ENCODE results near the gene GRHL1.

The GRHL1 gene

DNA sequence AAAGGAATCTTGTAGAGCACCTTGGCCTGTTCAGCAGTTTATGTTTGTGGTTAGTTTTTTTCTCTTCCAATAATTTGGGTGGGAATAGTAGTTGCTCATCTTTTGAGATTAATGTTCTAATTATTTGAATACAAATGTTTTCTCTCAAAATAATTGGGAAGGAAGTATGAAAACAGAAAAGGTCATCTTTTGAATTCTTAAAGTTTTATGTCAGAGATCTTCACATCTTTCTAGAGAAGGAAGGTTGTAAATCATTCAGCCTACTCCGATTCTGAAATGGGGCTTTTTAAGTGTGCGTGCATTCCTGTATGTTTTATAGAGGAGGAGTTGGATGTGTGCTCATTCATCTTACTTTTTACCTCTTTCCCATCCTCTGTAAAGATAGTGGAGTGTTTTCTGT is 29.0 kb downstream of the GRHL1 start:
- Histone ChIP-seq H3K27ac (ENCODE audit: low read depth, low read length) (no peak overlapping the region), H3K4me3 (ENCODE audit: low read depth in 1 of 5, low read length in 5 of 5) (no peak overlapping the region), H3K9me3 (ENCODE audit: control insufficient read depth in 5 of 5, low read length in 5 of 5) (no peaks in the 10 kb centered on the region), H3K4me1 (ENCODE audit: control insufficient read depth in 5 of 5, insufficient read depth in 5 of 5, low read length in 5 of 5) (peaks cover 0 to 42% (median 27%) of the 10 kb centered on the region in 5 donors), H3K9ac (ENCODE audit: low read length in 5 of 5) (no peak overlapping the region), H3K36me3 (ENCODE audit: control insufficient read depth in 5 of 5, insufficient read depth in 5 of 5, low read length in 5 of 5) (no peaks in the 10 kb centered on the region), H3K27me3 (ENCODE audit: control insufficient read depth in 5 of 5, insufficient read depth in 4 of 5, low read length in 5 of 5) (no peaks in the 10 kb centered on the region)

DNA sequence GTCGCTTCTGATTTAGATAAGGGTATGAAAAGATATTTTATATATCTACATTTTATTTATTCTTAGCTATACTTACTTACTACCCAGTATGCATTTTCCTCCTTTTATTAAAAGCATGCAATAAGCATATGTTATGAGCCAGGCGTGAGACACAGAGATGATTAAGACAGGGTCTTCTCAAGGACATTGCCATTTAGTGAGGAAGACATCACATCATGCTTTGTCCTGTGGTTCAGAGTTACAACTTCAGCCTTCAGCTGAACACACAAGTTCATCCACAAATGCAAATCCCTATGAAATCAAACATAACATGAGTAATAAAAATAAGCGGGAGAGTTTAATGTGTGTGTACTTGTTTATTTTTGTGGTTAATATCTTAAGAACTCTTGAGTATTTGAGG is 30.2 kb downstream of the GRHL1 start:
- Histone ChIP-seq H3K36me3 (ENCODE audit: control insufficient read depth in 5 of 5, insufficient read depth in 5 of 5, low read length in 5 of 5) (no peaks in the 10 kb centered on the region), H3K4me3 (ENCODE audit: low read depth in 1 of 5, low read length in 5 of 5) (no peak overlapping the region), H3K4me1 (ENCODE audit: control insufficient read depth in 5 of 5, insufficient read depth in 5 of 5, low read length in 5 of 5) (peaks cover 0 to 39% (median 20%) of the 10 kb centered on the region in 5 donors), H3K27ac (ENCODE audit: low read depth, low read length) (no peak overlapping the region), H3K27me3 (ENCODE audit: control insufficient read depth in 5 of 5, insufficient read depth in 4 of 5, low read length in 5 of 5) (no peaks in the 10 kb centered on the region), H3K9me3 (ENCODE audit: control insufficient read depth in 5 of 5, low read length in 5 of 5) (no peaks in the 10 kb centered on the region), H3K9ac (ENCODE audit: low read length in 5 of 5) (no peak overlapping the region)

DNA sequence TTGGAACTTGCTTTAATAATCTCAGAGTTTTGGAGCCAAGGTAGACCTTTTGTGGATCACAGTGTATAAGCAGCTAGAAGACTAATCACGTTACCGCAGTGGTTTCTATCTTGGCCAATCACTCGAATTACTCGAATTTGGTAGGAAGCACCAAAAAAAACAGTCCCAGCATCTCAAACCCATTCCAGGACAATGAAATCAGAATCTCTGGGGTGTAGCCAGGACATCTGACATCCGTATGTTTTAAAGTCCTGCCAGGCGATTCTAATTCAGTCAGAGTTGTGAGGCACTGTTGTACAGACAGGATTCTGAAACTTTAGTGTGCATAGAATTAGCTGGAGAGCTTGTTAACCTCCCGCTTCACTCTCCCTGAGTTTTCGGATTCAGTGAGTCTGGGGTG is 30.8 kb downstream of the GRHL1 start:
- peak overlapping the region in 2 of 5 donors; percentile 5 to 61 for H3K9ac ChIP-seq (ENCODE audit: low read length in 5 of 5)
- peaks cover 0 to 37% (median 20%) of the 10 kb centered on the region in 5 donors for H3K4me1 ChIP-seq (ENCODE audit: control insufficient read depth in 5 of 5, insufficient read depth in 5 of 5, low read length in 5 of 5)
- H3K27ac ChIP-seq (ENCODE audit: low read depth, low read length), result peak overlapping the region; percentile 54
- peaks cover 0 to 5% (median under 1%) of the 10 kb centered on the region in 5 donors for H3K36me3 ChIP-seq (ENCODE audit: control insufficient read depth in 5 of 5, insufficient read depth in 5 of 5, low read length in 5 of 5)
- H3K27me3 ChIP-seq (ENCODE audit: control insufficient read depth in 5 of 5, insufficient read depth in 4 of 5, low read length in 5 of 5), result no peaks in the 10 kb centered on the region
- H3K9me3 ChIP-seq (ENCODE audit: control insufficient read depth in 5 of 5, low read length in 5 of 5), result no peaks in the 10 kb centered on the region
- no peak overlapping the region for H3K4me3 ChIP-seq (ENCODE audit: low read depth in 1 of 5, low read length in 5 of 5)

DNA sequence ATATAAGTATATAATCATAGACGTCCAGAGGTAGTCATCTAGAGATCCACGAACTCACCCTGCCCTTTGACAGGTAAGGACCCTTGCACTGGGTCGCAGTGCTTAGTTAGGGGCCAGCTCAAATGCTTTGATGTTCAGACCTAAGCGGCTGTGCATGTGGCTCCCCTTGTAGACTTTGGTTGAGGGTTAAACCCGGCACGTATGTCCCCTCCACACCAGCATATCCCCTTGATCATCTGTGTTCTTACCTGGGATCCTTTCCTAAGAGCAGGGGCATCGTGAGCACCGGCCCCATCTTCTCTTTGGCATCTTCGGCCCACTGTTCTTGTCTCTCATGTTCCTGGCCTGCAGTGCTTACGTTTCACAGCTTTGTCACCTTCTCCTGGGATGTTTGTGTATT is 31.4 kb downstream of the GRHL1 start:
- Histone ChIP-seq H3K4me3 (ENCODE audit: low read depth in 1 of 5, low read length in 5 of 5) (no peak overlapping the region), H3K36me3 (ENCODE audit: control insufficient read depth in 5 of 5, insufficient read depth in 5 of 5, low read length in 5 of 5) (peaks cover 0 to 10% (median 4%) of the 10 kb centered on the region in 5 donors), H3K27ac (ENCODE audit: low read depth, low read length) (peak overlapping the region; percentile 54), H3K4me1 (ENCODE audit: control insufficient read depth in 5 of 5, insufficient read depth in 5 of 5, low read length in 5 of 5) (peaks cover 0 to 37% (median 20%) of the 10 kb centered on the region in 5 donors), H3K27me3 (ENCODE audit: control insufficient read depth in 5 of 5, insufficient read depth in 4 of 5, low read length in 5 of 5) (no peaks in the 10 kb centered on the region), H3K9ac (ENCODE audit: low read length in 5 of 5) (peak overlapping the region in 2 of 5 donors; percentile 13 to 61), H3K9me3 (ENCODE audit: control insufficient read depth in 5 of 5, low read length in 5 of 5) (no peaks in the 10 kb centered on the region)

DNA sequence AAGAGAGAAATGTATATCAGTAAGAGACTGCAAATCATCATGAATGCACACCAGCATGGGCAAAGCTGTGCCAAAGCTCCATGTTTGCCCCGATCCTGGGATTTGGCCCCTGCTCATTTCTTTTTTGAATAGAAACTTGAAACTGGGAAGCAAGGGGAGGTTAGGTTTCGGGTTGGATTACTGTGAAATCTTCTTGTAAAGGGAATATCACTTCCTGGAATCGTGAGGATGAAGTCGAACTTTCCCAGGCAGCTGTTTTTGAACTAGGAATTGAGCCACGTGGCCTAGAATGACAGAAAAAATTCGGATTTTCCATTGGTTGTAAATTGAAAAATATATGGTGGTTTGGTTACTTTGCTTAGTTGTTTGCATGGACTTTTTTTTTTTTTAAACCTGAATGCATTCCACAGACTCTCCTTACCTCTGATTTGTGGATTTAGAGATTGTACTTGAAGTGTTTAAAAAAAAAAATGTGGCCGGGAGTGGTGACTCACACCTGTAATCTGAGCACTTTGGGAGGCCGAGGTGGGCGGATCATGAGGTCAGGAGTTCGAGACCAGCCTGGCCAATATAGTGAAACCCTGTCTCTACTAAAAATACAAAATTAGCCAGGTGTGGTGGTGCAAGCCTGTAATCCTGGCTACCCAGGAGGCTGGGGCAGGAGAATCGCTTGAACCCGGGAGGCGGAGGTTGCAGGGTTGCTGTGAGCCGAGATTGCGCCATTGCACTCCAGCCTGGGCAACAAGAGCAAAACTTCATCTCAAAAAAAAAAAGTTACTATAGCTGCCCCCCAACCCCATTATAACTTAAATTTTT is 32.1 kb downstream of the GRHL1 start:
- Histone ChIP-seq H3K27ac (ENCODE audit: low read depth, low read length) (peak overlapping the region; percentile 54), H3K9me3 (ENCODE audit: control insufficient read depth in 5 of 5, low read length in 5 of 5) (no peaks in the 10 kb centered on the region), H3K36me3 (ENCODE audit: control insufficient read depth in 5 of 5, insufficient read depth in 5 of 5, low read length in 5 of 5) (peaks cover 0 to 10% (median 4%) of the 10 kb centered on the region in 5 donors), H3K4me1 (ENCODE audit: control insufficient read depth in 5 of 5, insufficient read depth in 5 of 5, low read length in 5 of 5) (peaks cover 0 to 37% (median 20%) of the 10 kb centered on the region in 5 donors), H3K9ac (ENCODE audit: low read length in 5 of 5) (peak overlapping the region in 2 of 5 donors; percentile 61 to 70), H3K27me3 (ENCODE audit: control insufficient read depth in 5 of 5, insufficient read depth in 4 of 5, low read length in 5 of 5) (no peaks in the 10 kb centered on the region), H3K4me3 (ENCODE audit: low read depth in 1 of 5, low read length in 5 of 5) (no peak overlapping the region)

DNA sequence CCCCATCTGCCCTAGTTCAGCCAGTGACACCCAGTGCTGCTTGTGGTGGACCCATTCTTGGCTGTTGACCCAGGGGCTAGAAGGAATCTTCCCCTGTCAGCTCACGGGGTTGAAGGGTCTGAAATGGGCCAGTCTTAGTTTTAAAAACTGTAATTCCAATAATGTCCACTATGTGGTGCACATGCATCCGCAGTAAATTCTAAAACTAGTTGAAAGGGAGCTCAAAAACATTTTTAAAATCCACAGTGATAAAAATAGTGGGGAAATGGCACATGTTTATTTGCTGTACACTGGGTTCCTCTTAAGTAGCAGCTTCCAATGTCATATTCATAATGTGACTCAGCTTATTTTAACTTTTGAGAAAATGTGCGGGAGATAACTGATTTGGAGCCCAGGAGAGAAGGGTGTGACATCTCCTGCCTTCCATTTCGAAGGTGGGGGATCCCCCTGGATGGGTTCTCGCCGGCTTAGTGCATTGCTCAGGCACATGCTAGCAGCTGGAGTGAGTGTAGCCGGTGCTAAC is 32.8 kb downstream of the GRHL1 start:
- H3K36me3 ChIP-seq (ENCODE audit: control insufficient read depth in 5 of 5, insufficient read depth in 5 of 5, low read length in 5 of 5), result peaks cover 0 to 10% (median 4%) of the 10 kb centered on the region in 5 donors
- no peaks in the 10 kb centered on the region for H3K27me3 ChIP-seq (ENCODE audit: control insufficient read depth in 5 of 5, insufficient read depth in 4 of 5, low read length in 5 of 5)
- H3K27ac ChIP-seq (ENCODE audit: low read depth, low read length), result peak overlapping the region; percentile 54
- H3K9ac ChIP-seq (ENCODE audit: low read length in 5 of 5), result peak overlapping the region in 2 of 5 donors; percentile 44 to 70
- peaks cover 0 to 37% (median 20%) of the 10 kb centered on the region in 5 donors for H3K4me1 ChIP-seq (ENCODE audit: control insufficient read depth in 5 of 5, insufficient read depth in 5 of 5, low read length in 5 of 5)
- no peaks in the 10 kb centered on the region for H3K9me3 ChIP-seq (ENCODE audit: control insufficient read depth in 5 of 5, low read length in 5 of 5)
- no peak overlapping the region for H3K4me3 ChIP-seq (ENCODE audit: low read depth in 1 of 5, low read length in 5 of 5)

DNA sequence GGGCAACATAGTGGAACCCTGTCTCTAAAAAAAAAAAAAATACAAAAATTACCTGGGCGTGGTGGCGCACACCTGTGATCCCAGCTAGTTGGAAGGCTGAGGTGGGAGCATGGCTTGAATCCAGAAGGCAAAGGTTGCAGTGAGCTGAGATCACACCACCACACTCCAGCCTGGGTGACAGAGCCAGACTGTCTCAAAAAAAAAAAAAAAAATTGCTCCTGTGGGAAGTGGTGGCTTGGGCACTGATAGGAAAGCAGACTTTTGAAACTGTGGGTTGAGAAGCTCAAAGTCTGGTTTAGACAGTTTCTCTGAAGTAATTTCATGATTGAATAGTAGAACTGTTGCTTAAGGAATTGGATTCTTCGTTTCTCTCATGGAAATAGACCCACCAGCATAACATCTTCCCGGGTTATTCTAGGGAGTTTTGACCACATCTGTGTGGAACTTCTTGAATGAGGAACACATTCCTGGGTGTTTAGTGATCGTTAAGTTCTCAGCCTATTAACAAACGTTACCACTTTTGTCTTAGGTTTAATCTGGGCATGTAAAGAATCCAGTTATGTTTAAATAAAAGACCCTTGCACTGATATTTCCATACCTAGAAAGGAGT is 33.5 kb downstream of the GRHL1 start:
- no peaks in the 10 kb centered on the region for H3K27me3 ChIP-seq (ENCODE audit: control insufficient read depth in 5 of 5, insufficient read depth in 4 of 5, low read length in 5 of 5)
- no peak overlapping the region for H3K4me3 ChIP-seq (ENCODE audit: low read depth in 1 of 5, low read length in 5 of 5)
- H3K27ac ChIP-seq (ENCODE audit: low read depth, low read length), result peak overlapping the region; percentile 54
- H3K9ac ChIP-seq (ENCODE audit: low read length in 5 of 5), result peak overlapping the region in 3 of 5 donors; percentile 7 to 67 (median 32)
- H3K4me1 ChIP-seq (ENCODE audit: control insufficient read depth in 5 of 5, insufficient read depth in 5 of 5, low read length in 5 of 5), result peaks cover 0 to 37% (median 20%) of the 10 kb centered on the region in 5 donors
- H3K36me3 ChIP-seq (ENCODE audit: control insufficient read depth in 5 of 5, insufficient read depth in 5 of 5, low read length in 5 of 5), result peaks cover 0 to 10% (median 4%) of the 10 kb centered on the region in 5 donors
- H3K9me3 ChIP-seq (ENCODE audit: control insufficient read depth in 5 of 5, low read length in 5 of 5), result no peaks in the 10 kb centered on the region

DNA sequence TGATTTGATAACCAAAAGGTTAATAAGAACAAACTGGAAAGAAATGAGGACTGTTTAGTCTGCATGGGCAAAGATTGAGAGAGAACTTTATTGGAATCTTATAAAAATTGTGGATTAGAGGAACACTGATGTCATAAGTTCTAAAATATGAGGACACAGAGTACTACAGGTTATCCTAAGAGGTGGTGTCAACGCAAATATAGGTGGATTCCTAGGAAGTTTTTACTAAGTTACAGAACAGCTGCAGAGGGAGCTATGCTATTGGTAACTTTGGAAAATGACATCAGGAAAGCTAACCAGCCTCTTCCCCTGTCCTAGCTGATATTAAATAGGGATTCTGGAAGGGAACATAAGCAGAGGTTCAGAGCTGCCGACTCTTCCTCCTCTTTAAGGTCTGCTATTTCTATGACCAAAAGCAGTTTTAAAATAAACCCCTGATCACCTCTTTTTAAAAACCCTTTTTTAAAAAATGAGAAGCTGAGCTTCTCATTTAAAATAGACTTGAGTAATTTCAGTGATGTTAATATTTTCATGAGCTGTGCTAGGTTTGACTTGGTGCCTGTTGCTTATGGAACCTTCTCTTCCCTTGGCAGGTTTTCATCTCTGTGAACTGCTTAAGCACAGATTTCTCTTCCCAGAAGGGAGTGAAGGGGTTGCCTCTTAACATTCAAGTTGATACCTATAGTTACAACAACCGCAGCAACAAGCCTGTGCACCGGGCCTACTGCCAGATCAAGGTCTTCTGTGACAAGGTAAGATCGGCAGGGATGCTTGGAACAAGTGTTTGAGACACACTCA is 34.2 kb downstream of the GRHL1 start:
- Histone ChIP-seq H3K36me3 (ENCODE audit: control insufficient read depth in 5 of 5, insufficient read depth in 5 of 5, low read length in 5 of 5) (peaks cover 0 to 10% (median 4%) of the 10 kb centered on the region in 5 donors), H3K9ac (ENCODE audit: low read length in 5 of 5) (peak overlapping the region in 1 of 5 donors; percentile 67), H3K27ac (ENCODE audit: low read depth, low read length) (peak overlapping the region; percentile 54), H3K9me3 (ENCODE audit: control insufficient read depth in 5 of 5, low read length in 5 of 5) (no peaks in the 10 kb centered on the region), H3K4me1 (ENCODE audit: control insufficient read depth in 5 of 5, insufficient read depth in 5 of 5, low read length in 5 of 5) (peaks cover 0 to 41% (median 22%) of the 10 kb centered on the region in 5 donors), H3K4me3 (ENCODE audit: low read depth in 1 of 5, low read length in 5 of 5) (no peak overlapping the region), H3K27me3 (ENCODE audit: control insufficient read depth in 5 of 5, insufficient read depth in 4 of 5, low read length in 5 of 5) (no peaks in the 10 kb centered on the region)

DNA sequence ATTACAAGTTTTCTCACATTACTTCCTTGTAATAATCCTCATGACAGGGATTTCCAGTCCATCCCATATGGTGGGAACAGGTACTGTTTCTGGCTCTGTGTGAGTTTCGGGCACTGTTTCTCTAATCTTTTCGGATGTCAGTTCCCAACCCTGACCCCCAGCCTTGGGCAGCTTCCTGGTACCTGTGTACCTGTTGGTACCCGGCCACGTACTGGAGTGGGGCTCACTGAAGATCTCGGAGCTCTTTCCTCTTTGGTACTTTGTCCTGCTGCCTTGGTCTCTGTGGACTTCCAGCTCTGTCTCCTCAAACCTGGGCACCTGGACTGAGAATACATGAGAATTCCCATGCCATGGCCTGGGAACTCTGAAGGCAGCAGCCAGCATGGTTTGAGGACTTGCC is 36.8 kb downstream of the GRHL1 start:
- no peak overlapping the region for H3K27ac ChIP-seq (ENCODE audit: low read depth, low read length)

More for the DNA sequence above, 36.8 kb downstream of the GRHL1 start:
- H3K4me3 ChIP-seq (ENCODE audit: low read depth in 1 of 5, low read length in 5 of 5), result no peak overlapping the region
- no peak overlapping the region for H3K9ac ChIP-seq (ENCODE audit: low read length in 5 of 5)
- H3K36me3 ChIP-seq (ENCODE audit: control insufficient read depth in 5 of 5, insufficient read depth in 5 of 5, low read length in 5 of 5), result peaks cover 0 to 10% (median 4%) of the 10 kb centered on the region in 5 donors
- no peaks in the 10 kb centered on the region for H3K27me3 ChIP-seq (ENCODE audit: control insufficient read depth in 5 of 5, insufficient read depth in 4 of 5, low read length in 5 of 5)
- no peaks in the 10 kb centered on the region for H3K9me3 ChIP-seq (ENCODE audit: control insufficient read depth in 5 of 5, low read length in 5 of 5)
- H3K4me1 ChIP-seq (ENCODE audit: control insufficient read depth in 5 of 5, insufficient read depth in 5 of 5, low read length in 5 of 5), result peaks cover 4 to 53% (median 39%) of the 10 kb centered on the region in 5 donors

Measured in subcutaneous abdominal adipose tissue (tissue), 5 donors.